Measurements from ENCODE around the gene ATP6V1C2.

- no peak for TF ChIP-seq CTCF (IDR thresholded peaks at IDR 0.05)
- TF ChIP-seq POLR2A (IDR thresholded peaks at IDR 0.05), result no peak
These were observed 63.3 kb downstream of the ATP6V1C2 start for GRCh38 chr2:10784719-10785118.

Data from body of pancreas (tissue), 4 donors.